ENCODE data around the gene OAF.
"Not testable (repeated sequence)": the region's sequence is repeated elsewhere in the genome, so short reads cannot be mapped to it uniquely, and the experiment has no call there.

The OAF gene

DNA sequence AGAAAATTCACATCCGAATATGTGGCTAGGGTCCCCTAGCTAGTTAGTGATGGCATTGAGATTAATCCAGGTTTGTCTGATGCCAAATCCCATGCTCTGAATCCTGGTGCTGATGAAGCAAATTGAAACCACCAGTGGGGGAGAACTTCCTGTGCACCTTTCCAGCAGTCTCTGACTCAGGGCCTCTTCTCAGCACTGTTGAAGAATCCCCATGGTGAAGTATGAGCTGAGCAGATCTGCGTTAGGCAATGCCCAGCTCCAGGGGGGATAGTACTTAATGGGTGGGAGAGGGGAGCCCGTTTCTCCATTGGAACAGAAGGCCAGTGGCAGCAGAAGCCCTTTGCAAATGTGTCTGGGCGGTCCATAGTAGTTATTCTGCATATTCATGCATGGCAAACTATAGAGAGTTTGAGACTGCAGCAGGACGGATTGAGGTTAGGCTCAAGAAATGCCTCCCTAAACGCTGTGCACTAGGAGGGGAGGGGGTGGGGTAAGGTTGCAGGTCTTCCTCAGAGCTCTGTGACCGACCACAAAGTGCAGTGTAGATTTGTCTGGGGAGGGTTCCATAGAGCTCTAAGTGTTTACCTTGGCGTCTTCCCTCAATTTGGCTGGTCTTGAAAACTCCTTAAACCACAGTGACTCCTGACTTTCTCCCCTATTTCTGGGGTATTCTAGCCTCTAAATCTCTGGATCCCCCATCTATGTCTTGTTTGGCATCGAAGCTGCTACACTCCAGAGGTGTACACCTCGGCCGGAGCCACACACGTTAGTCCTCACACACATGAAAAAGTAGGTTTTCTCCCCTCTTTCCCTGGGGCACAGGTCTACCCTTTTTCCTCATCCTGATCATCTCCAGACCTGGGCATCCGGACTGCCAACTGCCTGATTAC lies 33.9 kb downstream of the OAF start:
- no peak for DNase-seq (ENCODE audit: low read depth)

DNA sequence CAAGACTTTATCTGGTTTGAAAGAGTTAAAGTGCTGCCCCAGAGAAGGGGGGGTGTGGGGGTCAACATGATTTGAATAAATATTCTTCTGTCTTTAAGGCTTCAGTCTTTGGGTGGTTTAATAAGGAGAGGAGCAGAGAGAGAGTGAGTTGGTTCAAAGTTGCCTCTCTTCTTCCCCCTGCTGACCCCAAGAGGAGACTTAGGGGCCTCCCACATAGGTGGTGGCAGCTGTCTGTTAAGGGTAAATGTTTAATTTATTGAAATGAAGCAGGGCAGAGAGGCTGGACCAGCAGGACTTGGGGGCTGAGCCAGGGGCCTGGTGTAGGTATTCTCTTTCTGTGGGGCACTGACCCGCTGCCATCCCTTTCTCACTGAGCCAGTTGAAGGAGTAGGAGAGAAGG lies 34.6 kb downstream of the OAF start:
- DNase-seq (ENCODE audit: low read depth): no peak

DNA sequence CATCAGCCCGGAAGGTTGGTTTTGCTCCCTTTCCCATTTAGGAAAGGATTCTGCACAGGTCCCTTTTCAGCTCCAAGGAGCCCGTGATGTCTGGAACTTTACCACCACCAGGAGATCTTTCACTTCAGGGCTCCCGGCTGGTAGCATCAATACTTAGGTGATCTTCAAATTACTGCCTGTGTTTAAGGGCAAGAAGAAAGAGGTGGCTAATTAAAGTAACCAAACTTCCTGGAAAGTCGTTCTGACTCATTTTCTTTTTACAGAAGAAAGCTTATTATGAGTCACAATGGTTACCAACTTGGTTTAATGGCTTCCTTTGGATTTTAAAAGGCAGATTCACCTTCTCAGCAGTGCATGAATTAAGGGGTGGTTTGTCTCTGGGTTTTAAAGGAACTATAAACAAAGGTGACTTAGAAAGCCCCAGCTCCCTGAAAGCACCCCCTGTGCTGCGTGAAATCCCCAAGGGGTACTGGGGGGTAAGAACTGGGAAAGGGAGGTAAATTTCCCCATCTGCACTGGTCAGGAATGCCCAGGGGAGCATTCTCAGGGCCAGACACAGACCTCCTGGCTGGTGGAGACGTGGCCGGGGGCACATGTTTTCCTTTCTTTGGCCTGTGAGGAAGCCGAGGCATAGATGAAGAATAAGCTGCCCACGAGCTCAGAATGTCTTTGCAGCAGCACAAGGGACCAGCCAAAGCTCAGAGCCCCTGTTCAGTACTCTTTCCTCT lies 37.9 kb downstream of the OAF start:
- no peak for DNase-seq (ENCODE audit: low read depth)

DNA sequence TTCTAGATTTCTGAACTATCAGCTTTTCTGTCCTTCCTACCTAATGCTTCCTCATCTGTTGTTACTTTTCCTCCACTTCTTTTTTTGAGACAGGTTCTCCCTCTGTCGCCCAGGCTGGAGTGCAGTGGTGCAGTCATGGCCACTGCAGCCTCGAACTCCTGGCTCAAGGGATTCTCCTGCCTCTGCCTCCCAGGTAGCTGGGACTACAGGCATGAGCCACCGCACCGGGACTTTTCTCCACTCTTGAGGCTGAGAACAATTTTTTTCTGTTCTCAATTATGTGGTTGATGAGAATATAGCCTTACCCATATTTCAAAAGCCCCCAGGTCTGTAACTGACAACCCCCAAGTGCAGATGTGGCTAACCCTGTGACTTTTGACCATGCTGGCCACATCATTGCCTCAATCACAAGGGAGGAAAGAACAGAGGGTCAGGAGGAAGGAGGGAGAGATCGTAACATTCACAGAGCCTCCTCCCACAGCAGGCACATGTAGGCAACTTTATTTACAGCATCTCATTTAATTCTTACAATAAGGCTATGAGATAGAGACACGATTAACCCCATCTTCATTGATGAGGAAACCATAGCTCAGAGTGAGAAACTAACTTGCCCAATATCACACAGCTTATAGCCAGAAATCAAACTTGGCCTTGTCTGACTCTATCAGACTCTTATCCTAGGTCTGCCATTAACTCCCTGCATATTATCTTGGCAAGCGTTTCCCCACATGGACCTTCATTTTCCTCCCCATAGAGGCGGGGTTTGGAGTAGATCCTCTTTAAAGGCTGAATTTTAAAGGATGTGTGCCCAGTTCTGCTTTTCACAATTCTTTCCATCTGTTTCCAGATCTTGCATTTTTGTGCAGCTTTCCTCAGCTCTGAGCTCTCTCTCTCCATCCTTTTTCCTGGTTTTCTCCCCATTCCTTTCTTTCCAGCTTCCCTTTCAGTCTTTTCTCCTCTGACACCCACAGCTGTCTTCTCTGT lies 38.7 kb downstream of the OAF start:
- no peak for DNase-seq (ENCODE audit: low read depth)

DNA sequence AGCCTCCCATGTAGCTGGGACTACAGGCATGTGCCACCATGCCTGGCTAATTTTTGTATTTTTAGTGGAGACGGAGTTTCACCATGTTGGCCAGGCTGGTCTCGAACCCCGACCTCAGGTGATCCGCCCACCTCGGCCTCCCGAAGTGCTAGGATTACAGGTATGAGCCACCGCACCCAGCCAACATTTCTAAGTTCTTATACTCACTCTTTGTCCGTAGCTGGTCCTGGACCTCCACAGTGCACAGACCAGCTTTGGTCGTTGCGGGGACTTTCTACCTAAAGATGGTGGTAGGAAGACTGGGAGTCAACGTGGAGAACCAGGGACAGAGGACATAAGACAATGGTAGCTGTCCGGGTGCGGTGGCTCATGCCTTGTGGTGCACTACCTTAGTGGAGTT lies 42.5 kb downstream of the OAF start:
- not testable (repeated sequence) for DNase-seq (ENCODE audit: low read depth)

DNA sequence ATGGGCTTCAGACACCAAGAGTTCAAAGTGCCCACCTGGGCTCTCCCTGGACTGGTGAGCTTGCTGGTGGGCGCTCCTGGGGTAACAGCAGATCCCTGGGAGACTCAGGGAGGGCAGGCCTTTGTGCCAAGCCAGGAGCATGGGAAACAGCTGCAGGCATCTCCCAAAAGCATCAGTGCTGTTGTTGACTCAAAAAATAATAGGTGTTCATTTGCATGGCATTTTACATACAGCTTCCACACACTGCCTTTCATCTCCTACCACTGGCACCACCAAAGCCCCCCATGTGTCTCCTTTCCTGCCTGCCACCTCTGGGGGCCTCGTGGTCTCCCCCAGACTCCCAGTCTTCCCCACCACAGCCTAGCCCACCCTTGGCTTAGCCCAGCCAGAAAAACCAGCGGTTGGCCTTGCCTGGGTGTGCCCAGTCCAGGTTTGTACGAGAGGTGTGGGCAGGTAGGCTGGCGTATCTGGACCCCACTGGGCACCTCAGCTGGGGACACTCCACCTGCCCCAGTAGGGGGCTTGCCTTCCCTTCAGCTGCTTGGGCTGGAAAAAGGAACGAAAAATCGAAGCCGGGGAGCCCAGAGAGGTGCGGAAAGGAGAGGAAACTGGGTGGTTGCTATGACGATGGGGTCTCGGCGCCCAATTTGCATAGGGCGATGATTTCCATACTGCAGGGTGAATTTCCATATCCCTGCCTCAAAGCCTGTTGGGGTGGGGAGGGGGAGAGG lies 44.1 kb downstream of the OAF start:
- DNase-seq (ENCODE audit: low read depth): no peak

DNA sequence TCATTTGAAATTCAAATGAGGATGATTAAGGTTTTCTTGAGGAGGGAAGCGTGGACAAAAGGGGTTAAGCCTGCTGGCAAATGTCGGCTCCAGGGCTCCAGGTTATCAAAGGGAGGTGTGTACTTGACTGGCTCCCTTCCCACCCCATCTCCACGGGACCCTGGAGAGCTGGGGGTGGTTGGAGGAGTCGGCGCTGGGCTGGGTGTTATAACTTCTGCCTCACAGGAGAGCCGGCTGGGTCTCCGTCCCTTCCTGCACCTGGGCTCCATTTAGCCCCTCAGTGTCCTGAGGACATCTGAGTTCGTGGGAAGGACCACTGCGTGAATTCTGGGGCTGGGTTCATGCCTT lies 44.7 kb downstream of the OAF start:
- no peak for DNase-seq (ENCODE audit: low read depth)

DNA sequence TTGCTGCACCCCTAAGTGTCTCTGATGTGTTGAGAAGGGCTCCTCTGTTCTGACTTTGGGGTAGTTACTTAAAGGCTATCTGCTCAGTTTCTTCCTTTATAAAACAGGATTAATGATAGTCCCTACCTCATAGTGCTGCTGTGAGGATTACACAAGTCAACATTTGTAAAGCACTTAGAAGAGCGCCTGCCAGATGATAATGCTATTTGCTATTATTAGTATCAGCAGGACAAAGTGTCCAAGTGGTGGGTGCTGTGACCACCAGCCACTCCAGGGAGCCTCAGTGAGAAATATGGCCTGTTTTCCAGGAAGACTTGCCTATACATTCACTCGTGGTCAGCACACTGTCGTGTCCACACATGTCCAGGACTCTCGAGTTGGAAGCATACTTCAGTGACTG lies 45.3 kb downstream of the OAF start:
- DNase-seq (ENCODE audit: low read depth): no peak

DNA sequence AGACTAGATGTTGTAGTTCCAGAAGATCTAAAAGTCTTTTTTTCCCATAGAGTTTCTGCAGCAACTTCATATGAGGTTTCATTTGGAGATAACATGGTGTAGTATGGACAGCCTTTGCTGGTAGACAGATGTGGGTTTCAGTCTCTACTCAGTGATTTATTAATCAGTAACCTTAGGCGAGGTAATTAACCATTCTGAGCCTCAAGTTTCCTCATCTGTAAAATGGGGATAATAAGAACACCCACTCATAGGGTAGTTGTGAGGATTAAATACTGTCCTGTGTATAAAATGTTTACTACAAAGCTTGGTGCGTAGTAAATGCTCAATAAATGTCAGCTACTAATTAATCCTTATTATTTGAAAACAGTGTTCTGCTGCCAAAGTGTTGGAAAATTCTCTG lies 45.9 kb downstream of the OAF start:
- no peak for DNase-seq (ENCODE audit: low read depth)

DNA sequence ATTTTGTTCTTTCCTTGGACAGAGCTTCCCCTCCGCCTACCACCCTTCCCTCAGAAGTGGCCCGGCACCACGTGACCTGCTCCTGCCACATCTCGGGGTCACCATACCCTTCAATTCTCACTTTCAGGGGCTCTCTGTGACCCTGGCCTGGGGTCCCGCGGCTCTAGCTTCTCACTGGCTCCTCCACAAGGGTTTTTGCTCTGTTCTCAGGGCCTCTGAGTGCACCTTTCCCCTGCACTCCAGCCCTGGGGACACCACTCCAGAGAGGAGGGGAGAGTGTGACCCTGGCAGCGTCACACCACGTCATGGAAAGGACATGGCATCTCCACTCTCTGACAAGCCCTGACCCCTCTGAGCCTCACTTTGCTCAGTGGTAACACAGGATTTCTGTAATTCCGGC lies 46.5 kb downstream of the OAF start:
- no peak for DNase-seq (ENCODE audit: low read depth)

DNA sequence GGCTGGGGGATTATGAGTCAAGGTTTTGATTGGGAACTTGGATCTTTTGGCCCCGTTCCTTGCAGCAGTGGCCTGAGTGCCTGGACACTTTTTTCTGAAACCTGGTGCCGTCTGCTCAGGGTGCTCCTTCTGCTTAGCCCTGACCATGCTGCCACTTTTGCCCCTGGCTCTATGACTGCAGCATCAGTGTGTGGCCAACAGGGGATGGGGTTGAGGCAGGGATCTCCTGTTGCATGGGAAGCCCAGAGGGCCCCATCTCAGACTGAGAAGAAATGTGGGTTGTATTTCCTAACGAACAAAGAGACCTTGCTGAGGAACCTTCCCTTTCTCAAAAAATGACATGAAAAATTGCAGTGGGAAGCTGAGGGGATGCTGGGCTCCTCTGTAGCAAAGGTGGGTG lies 47.8 kb downstream of the OAF start:
- DNase-seq (ENCODE audit: low read depth): no peak

DNA sequence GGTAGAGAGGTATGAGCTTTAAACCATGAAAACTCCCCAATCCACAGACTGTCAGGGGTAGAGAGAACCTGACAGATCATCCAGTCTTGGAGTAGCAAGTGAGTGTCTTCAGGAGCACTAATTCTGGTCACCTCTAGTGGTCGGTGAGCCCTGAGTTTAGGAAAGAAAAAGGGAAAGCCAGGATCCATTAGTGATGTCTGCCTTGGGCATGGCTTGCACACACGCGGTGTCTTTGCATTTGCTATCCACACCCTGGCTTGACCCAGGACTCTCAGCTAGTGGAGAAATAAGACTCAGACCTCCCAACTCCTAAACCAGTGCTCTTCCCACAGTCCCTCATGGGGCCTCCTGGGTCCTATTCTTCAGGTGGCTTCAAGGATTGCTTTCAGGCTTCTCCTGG lies 48.4 kb downstream of the OAF start:
- DNase-seq (ENCODE audit: low read depth): no peak

DNA sequence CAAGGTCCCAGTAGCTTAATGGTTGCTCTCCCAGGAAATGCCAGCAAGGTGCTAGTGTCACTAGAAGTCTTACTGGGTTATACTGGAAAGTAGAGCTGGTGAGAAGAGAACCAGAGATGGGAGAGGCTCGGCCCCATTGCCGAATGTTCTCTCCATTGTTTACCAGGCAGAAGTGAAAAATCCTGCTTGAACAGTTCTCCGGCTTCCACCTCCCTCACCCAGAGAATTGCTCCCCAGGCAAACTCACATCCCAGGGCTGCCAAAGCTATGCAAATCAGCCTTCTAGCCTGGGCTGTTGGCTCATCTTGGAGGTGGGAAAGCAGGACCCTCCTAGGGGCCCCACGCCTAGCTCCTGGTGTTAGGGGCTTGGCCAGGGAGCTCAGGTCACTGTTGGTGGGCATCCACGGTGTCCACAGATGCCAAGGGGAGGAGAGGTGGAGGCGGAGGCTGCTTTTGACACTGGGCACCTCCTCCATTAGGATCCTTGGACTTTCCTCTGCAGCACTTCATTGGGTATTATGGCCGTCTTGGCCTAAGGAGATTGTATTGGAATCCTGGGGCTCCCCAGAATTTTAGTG lies 49.2 kb downstream of the OAF start:
- no peak for DNase-seq (ENCODE audit: low read depth)

DNA sequence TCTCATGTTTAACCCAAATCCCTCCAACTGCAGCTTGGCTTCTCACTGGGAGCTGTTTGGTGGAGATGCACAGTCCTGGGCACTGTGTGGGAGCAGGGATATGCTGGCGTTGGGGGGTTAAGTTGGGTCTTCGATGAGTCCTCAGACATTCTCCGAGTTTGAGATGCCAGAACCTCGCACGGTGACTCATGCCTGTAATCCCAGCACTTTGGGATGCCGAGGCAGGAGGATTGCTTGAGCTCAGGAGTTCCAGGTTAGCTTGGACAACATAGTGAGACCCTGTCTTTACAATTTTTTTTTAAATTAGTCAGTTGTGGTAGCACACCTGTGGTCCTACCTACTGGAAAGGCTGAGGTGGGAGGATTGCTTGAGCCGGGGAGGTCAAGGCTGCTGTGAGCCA lies 49.8 kb downstream of the OAF start:
- no peak for DNase-seq (ENCODE audit: low read depth)

DNA sequence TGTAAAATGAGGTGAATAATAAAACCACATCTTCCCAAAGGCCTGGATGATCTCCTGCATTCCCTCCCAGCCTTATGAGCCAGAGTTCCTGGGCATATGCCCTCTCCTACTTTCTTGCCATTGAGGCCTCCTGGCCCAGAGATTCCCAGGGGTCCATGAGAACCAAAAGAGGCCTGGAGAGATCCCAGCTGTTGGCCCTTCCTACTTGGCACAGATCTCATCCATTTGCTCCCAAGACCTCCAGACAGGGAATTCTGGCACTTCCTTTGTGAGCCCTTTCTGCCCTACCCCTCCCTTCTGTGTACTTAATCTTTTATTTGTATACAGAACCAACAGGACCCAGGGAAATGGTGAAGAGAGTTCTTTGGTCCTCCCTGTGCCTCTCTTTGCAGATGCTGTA lies 50.5 kb downstream of the OAF start:
- DNase-seq (ENCODE audit: low read depth): no peak

DNA sequence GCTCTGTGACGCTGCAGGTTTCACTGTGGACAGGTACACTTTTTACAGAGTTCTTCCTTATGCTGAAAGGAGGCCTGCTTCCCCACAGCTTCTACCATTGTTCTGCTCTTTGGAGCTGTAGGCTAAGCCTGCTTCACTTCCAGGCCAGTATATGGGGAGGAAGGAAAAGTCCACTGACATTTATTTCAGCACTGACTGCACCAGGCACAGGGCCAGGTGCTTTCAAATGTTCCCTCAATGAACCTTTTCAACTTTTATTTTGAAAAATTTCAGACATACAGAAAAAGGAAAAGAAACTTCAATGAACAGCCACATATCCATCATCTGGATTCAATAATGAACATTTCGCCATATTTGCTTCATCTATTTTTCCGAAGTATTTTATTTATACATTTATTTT lies 51.1 kb downstream of the OAF start:
- no peak for DNase-seq (ENCODE audit: low read depth)

DNA sequence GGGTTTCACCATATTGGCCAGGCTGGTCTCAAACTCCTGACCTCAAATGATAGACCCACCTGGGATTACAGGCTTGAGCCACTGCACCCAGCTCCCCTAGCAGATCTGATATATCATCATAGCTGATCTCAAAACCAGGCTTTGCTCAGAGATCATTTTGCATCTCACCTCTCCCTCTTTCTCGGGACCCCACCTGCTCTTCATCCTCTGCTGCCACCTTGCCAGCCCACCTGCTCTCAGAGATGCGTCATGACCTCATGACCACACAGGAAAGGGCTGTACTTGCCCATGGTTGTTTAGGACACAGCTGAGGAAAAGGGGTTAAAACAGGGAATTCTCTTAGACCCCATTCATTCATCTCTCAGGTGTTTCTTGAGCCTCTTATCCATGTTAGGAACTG lies 56.5 kb downstream of the OAF start:
- DNase-seq (ENCODE audit: low read depth): no peak

DNA sequence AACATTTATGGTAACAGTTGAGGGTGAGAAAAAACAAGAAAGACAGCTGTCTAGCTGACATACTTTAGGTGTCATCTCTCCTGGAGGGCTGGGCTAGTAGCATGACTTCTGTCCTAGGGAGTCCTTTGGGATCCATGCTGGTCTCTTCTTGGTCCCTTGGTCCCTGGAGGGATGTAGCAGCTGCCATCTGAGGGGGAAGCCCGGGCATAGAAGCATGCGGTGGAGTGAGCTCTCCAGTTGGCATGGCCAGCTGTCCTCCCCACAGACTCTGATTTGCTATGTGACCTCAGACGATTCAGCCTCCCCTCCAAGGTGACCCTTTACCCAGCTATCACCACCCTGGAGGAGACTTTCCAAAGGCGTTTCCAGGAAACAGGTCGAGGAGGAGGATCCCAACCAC lies 57.9 kb downstream of the OAF start:
- DNase-seq (ENCODE audit: low read depth): no peak

DNA sequence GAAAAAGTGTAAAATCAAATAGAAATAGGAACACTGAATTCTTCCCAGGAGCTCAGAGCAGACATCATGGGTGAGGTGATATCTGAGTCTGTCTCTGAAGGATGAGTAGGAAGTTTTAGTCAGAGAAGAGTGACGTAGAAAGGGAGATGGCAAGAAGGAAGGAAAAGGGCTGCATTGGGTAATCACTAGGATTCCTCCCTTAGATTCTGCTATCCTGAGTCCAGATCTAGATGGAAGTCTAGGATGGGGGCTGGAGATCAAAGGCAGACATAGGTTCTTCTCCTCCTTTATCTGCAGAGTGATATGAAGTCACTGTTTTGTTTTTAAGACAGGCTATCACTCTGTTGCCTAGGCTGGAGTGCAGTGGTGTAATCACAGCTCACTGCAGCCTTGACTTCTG lies 59.6 kb downstream of the OAF start:
- no peak for DNase-seq (ENCODE audit: low read depth)

DNA sequence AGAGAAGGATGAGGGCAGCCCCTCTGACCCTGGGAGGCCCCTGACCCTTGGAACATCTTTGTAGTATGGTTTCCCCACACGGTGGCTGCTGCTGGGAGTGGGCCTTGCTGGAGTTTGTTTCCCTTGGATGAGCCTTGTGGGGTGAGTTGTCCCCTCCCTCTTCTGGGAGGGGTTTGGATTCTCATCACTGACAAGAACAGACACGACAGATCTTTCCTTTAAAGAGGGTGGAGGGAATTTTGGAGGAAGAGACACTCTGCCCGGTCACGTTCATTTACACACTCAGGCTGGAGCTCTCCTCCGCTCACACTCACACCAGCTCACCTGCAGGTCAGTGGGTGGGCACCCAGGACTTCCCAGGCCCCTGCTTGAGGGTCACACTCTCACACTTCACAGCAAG lies 60.8 kb downstream of the OAF start:
- DNase-seq (ENCODE audit: low read depth): no peak

DNA sequence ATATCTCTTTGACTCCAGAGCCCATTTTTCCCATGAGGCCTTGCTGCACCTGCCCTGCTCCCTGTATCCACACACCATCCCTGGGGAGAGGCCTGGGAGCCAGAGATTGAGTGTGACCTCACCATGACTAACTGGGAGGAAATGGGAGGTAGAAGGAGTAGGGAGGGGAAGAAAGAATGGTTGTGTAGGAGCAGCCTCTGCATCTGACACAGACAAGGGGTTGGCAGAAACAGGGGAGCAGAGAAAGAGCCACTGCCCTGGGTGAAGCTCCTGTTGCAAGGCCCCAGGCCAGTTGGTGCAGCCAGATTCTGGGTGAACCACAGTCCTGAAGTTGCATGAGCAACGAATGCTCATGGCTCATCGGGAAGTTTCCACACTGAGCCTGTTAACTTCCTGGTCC lies 61.5 kb downstream of the OAF start:
- DNase-seq (ENCODE audit: low read depth): no peak

DNA sequence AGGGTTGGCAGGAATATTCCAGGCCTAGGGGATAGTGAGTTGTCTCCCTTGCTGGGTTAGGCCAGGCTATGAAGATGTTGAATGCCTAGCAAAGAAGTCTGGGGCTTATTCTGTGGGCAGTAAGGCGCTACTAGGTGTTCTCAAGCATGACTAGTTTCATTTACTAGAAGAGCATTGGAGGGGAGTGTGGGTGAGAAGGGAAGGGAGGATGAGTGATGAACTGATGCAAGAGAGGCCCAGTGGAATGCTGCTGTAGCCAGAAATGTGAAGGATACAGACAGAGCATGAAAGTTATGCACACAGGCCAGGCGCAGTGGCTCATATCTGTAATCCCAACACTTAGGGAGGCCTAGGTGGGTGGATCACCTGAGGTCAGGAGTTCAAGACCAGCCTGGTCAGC lies 62.6 kb downstream of the OAF start:
- no peak for DNase-seq (ENCODE audit: low read depth)
